ENCODE measurements around the gene EPHA8.

The EPHA8 gene

DNA sequence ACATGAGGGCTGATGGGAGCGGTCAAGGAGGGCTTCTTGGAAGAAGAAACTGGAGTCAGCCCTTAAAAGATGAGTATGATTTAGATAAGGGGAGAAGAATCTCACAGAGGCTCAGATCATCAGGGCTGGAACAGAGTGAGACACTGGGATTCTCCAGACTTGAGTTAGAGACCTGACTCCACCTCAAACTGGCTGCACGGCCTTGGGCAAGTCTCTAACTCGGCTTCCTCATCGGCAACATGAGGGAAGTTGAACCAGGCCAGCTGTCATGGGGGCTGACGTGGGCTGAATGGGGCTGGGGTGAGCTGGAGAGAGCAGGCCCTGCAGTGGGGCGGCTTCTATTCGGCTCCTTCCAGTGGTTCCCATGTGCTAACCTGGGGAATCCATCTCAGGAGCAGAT, 82.6 kb downstream of the EPHA8 start:
- no peak for DNase-seq (ENCODE audit: low spot score)

DNA sequence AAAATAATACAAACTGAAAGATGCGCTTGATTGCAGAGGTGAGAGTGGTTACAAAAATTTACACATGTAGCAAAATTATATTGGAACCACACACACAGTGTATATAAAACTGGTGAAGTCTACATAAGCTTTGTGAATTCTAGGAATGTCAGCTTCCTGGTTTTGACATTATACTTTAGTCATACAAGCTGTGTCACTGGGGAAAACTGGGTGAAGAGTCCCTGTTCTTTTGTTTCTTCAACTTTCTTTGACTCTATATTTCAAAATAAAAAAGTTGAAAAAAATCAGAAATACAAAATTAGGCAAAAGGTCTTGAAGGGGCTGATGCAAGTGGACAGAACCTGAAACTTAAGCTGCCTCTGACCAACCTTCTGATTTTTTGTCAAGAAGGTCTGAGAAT, 83.1 kb downstream of the EPHA8 start:
- DNase-seq (ENCODE audit: low spot score), result no peak

DNA sequence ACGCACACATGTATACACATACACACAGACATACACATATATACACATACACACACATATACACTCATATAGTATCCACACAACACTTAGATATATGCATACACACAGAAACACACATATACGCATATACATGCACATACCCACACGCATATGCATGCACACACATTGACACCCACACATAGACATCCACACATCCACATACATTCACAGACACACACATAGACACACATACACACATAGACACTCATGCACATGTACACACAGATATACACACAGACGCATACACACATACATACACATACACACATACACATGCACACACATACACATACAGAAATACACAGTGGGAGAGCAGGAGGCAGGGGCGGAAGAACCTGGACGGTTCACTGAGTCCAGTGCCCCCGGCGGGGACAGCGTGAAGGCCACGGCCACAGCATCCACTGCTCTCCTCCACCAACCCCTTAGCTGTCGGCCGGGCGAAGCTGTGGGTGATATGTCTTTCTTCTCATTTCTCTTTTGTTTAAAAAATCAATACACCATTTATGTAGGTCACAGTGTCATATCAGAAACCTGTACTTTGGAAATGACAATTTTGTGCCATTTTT, 86.9 kb downstream of the EPHA8 start:
- DNase-seq (ENCODE audit: low spot score), result no peak

DNA sequence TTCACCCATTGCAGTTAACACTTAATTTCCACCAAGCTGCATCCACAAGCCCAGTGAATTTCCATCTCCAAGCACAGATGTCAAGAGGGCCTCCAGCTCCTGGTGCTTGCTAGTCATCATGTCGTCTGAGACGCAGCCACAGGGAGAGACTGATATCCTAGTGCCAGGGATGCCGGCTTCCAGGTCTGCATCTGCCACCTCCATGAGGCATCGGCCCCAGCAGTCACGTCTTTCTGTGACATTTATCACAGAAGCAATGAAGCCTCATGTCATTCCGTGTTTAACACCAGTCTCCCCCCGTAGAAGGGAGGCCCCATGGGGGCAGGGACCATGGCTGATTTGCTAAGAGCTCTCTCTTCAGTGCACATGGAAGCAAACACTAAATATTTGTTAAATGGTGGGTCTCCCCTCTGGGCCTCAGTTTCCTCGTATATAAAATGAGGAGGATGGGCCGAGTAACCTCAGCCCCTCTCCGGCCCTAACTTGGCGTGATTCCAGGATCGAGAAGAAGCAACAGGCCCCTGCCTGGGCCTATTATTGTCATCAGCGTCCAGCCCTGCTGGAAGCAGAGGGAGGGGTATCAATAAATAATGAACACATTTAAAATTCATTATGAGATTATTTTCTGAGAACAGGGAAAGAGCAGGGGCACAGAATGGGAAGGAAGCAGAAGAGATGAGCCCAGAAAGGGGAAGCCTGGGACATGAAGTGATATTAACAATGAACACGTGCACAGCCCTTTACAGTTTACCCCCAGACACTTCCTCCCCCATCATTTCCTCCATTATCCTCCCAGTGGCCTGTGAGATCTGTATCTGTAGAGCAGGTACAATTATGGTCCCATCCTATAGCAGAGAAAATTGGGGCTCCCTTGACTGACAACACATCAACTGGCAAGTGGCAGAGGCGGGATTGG, 88.9 kb downstream of the EPHA8 start:
- no peak for DNase-seq (ENCODE audit: low spot score)

DNA sequence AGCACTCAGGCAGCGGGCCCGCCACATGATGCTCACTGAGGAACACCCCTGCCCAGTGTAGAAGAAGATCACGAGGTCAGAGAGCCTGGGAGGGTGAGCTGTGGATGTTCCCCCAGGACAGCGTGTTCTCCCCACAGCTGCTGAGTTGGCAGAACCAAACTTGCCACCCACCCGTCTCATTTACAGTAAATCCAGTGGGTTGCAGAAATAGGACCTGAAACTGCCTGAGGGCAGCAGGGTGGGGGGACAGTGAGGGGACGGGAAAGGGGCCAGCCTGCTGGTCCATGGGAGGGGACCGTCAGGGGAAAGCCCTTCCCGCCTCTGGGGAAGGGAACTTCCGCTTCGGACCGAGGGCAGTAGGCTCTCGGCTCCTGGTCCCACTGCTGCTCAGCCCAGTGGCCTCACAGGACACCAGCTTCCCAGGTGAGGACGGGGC, 89.6 kb downstream of the EPHA8 start, which contains the start of gene C1QB:
C1QB (plus strand) TSS at position 356 of the 436 bp plus-strand sequence. CDS start 6,227 bp downstream, outside the sequence.
- peak; percentile 43 for DNase-seq (ENCODE audit: low spot score)

Data from putamen (tissue), 1 donor.